ENCODE measurements around the gene CD58.

CD58 gene

DNA sequence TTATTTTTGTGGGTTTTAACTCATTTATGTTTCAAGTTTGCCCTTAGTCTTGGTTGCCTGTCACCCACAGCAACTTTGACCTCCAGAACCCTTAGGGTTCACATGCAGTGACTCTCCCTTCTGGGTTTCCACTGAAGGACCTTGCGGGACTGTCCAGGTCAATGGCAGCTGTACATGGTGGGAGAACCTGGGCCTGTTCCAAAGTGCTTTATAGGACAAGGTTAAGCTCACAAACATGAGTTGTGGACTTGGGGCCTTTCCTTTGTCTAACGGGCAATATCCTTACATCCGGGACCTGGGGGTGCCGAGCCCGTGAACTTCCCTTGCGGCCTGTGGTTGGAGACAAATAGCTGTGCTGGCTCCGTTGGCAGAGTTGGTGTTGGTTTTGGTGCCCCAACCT, 77.8 kb downstream of the CD58 start:
- TF ChIP-seq, protein P1, sequence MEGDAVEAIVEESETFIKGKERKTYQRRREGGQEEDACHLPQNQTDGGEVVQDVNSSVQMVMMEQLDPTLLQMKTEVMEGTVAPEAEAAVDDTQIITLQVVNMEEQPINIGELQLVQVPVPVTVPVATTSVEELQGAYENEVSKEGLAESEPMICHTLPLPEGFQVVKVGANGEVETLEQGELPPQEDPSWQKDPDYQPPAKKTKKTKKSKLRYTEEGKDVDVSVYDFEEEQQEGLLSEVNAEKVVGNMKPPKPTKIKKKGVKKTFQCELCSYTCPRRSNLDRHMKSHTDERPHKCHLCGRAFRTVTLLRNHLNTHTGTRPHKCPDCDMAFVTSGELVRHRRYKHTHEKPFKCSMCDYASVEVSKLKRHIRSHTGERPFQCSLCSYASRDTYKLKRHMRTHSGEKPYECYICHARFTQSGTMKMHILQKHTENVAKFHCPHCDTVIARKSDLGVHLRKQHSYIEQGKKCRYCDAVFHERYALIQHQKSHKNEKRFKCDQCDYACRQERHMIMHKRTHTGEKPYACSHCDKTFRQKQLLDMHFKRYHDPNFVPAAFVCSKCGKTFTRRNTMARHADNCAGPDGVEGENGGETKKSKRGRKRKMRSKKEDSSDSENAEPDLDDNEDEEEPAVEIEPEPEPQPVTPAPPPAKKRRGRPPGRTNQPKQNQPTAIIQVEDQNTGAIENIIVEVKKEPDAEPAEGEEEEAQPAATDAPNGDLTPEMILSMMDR (IDR thresholded peaks at IDR 0.05): no peak
- Histone ChIP-seq H3K27ac (no peak overlapping the region), H3K4me3 (no peak overlapping the region)
- DNase-seq (ENCODE audit: low spot score): no peak

DNA sequence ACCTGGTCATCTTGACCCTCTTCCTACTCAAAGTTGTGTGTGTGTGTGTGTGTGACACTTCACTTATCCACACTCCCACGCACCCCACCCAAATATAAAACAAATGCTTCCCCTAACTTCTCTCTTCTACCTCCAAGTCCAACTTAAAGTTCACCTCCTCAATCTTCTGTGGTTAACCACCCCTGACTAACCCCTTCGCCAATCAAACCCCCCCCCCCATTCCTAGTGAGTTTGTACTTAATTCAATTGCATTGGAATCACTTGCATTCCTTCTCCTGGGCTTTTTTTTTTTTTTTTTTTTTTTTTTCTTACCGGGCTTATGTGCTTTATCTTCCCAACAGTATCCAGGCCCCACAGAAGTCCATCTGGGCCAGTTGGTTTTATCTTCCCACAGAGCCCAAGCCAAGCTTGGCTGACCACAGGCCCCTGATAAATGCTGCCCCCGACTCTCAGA, 78.4 kb downstream of the CD58 start:
- Histone ChIP-seq H3K27ac (no peak overlapping the region), H3K4me3 (no peak overlapping the region)
- TF ChIP-seq, protein P1 (IDR thresholded peaks at IDR 0.05): no peak
- no peak for DNase-seq (ENCODE audit: low spot score)

DNA sequence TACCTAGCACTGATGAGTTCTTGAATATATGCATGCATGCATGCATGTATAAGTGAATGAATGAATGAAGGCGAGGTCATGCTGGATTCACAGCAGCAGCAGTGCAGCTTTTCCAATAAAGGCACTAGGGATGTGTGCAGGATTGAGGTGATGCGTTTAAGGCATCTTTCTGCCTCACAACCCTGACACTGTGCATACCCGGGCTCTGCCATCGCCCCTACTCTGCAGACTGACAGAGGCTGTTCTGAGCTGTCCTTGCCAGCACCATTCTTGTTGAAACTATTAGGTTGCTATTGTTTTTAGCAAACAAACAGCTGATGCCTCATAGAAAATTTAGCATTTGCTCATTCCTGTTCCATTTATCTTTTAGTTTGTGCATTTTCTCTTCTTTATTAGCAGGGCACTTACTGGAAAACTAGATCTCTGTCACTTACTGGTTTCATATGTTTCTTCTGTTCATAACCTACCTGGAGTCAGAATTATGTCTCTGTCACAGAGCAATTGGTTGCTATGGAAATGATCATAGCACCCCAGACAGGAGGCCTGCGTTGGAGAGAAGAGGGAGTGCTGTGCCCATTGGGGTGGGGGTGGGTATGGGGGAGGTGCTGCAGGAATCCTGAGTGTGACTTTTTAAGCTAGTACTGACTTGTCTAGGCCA, 79.0 kb downstream of the CD58 start:
- Histone ChIP-seq H3K27ac (no peak overlapping the region), H3K4me3 (no peak overlapping the region)
- TF ChIP-seq, protein P1 (IDR thresholded peaks at IDR 0.05): no peak
- DNase-seq (ENCODE audit: low spot score): no peak

DNA sequence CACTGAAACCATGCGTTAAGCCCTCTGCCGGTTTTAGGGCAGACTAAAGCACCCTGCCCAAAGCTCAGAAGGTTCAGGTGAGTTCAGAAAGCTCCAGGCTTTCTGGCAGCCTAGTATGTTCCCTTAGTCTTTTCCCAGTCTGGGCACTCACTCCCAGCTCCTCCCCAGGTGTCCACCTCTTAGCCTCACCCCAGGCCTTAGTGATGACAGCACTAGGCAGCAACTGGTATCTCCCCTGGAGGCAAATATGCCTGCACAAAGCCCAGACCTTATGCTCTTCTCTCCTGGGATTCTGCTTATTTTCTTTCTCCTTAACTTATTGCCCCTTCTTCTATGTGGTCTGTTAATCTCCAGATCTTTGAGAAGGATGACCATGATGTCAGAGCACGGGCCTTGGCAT, 80.2 kb downstream of the CD58 start:
- TF ChIP-seq, protein P1 (IDR thresholded peaks at IDR 0.05): no peak
- no peak overlapping the region for H3K27ac ChIP-seq
- no peak overlapping the region for H3K4me3 ChIP-seq
- no peak for DNase-seq (ENCODE audit: low spot score)

DNA sequence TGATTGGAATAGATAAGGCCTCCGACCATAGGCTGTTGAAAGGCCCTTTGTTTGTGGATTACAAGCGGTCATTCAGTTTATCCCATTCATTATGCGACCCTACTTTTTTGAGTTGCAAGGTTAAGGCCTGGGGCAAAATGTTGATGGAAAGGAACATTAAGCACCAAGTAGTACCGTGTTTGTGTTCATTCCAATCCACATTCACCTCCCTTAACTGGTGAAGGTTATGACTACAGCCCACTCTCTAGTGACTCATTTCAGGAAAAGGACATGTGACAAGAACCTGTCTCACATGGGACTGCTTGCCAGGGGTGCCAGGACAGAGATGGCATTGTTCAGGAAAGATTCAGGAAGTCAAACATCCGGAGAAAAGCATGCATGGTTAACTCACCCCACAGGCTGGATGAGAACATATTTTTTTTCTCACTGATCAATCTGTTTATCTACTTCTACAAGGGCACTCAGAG, 81.6 kb downstream of the CD58 start:
- TF ChIP-seq, protein P1 (IDR thresholded peaks at IDR 0.05): no peak
- no peak overlapping the region for H3K27ac ChIP-seq
- DNase-seq (ENCODE audit: low spot score): no peak
- H3K4me3 ChIP-seq: no peak overlapping the region

DNA sequence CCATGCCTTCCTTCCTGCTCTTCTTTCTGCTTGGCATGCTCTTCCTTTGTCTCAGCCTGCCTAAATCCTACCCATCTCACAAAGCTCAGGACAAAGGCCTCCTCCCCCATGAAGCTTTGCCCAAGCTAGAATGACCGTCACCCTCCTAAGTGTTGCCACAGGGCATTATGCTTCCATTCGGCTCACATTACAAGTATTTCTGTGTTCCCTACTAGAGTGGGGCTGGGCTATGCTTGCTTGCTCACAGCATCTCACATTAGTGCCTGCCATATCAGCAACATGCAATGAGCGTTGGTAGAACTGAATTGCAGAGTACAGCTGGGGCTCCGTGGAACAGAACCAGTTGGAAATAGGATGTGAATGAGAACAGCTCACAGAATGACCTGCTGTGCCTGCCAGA, 82.8 kb downstream of the CD58 start:
- no peak overlapping the region for H3K4me3 ChIP-seq
- no peak for DNase-seq (ENCODE audit: low spot score)
- no peak overlapping the region for H3K27ac ChIP-seq
- TF ChIP-seq, protein P1 (IDR thresholded peaks at IDR 0.05): no peak

DNA sequence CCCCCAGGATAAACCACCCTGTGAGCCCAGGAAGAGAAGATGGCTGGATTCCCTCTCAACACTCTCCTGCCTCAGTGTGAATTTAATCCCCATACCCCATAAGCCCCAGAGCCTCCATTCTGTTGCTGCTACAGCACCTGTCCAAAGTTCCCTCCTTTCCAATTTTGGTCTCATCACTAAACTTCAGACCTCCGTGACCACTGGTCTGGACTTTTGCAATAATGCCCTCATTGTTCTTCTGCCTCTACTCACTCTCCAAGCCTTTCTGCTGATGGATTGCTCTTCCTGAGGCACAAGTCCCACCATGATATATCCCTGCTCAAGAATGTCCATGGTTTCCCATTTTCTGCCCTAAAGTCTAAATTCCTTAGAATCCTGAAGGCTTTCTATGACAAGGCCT, 83.2 kb downstream of the CD58 start:
- Histone ChIP-seq H3K4me3 (no peak overlapping the region), H3K27ac (no peak overlapping the region)
- no peak for DNase-seq (ENCODE audit: low spot score)
- TF ChIP-seq, protein P1 (IDR thresholded peaks at IDR 0.05): no peak

Data from coronary artery (tissue), 2 donors.